CD1c-positive myeloid dendritic cell (primary cell): Measurements from ENCODE around the gene SOX10.

Experiments
- DNase-seq: peaks from one replicate; pipeline ENCODE4 v3.0.0-alpha.2; 2016; ENCODE audit errors: extremely low spot score

SOX10 gene

GRCh38 chr22:38016182-38017151 lies 32.1 kb upstream of the SOX10 start:
- DNase-seq, result no peak

GRCh38 chr22:38014083-38014482 lies 29.7 kb upstream of the SOX10 start:
- DNase-seq, result no peak

GRCh38 chr22:38012604-38013072 lies 28.3 kb upstream of the SOX10 start:
- DNase-seq, result no peak

- DNase-seq, result no peak
Measured at GRCh38 chr22:38009000-38009806, 24.8 kb upstream of the SOX10 start.

GRCh38 chr22:38007330-38007902 lies 23.1 kb upstream of the SOX10 start:
- no peak for DNase-seq

- no peak for DNase-seq
Measured at GRCh38 chr22:38006906-38007305, 22.6 kb upstream of the SOX10 start.

GRCh38 chr22:38005943-38006342 lies 21.6 kb upstream of the SOX10 start:
- no peak for DNase-seq

GRCh38 chr22:37999640-38000272 lies 15.4 kb upstream of the SOX10 start:
- DNase-seq, result peak; percentile 31

- DNase-seq, result no peak
Measured at GRCh38 chr22:37999236-37999635, 14.9 kb upstream of the SOX10 start.

GRCh38 chr22:37998543-37998942 lies 14.2 kb upstream of the SOX10 start:
- DNase-seq, result no peak

- DNase-seq, result no peak
Measured at GRCh38 chr22:37996515-37997246, 12.3 kb upstream of the SOX10 start.

GRCh38 chr22:37996079-37996478 lies 11.7 kb upstream of the SOX10 start:
- no peak for DNase-seq

GRCh38 chr22:37995460-37995859 lies 11.1 kb upstream of the SOX10 start:
- no peak for DNase-seq

- no peak for DNase-seq
Measured at GRCh38 chr22:37994982-37995381, 10.6 kb upstream of the SOX10 start.

GRCh38 chr22:37994049-37994448 lies 9.7 kb upstream of the SOX10 start:
- DNase-seq, result no peak

GRCh38 chr22:37991731-37992442 lies 7.5 kb upstream of the SOX10 start:
- no peak for DNase-seq

- no peak for DNase-seq
Measured at GRCh38 chr22:37990862-37991261, 6.5 kb upstream of the SOX10 start.

- no peak for DNase-seq
Measured at GRCh38 chr22:37990301-37990700, 5.9 kb upstream of the SOX10 start.

- DNase-seq, result no peak
Measured at GRCh38 chr22:37989146-37990045, 5.0 kb upstream of the SOX10 start.
